K562 (cell line): Measurements from ENCODE around the gene MUSTN1. TPM values are rescaled to one million over a fixed set of nuclear protein-coding genes. Genes with fewer than 3 reads are reported as not detected.

Source experiments
- ATAC-seq: fragments of 200-7000 bp; cut with Tn5 transposase; 3 replicates; pipeline ENCODE4 v1.9.1; 2020; ENCODE audit warnings: moderate library complexity
- BruUV-seq: library from RNA; stranded (reverse); fragments of 400-500 nt; replicated peaks from 2 replicates; lab custom pipeline; 2021; lab: Mats Ljungman, UMichigan
- CTCF ChIA-PET: fragments of 300-600 bp; formaldehyde crosslinking; extraction: SDS; loops from one replicate; lab custom pipeline; 2021; ENCODE audit warnings: low intra/inter-chr PET ratio; lab: Yijun Ruan, JAX
- POLR2A ChIA-PET: fragments of 300-600, 350-650 bp; sonication (Branson Sonifier 250); formaldehyde crosslinking; extraction: SDS; loops from one replicate; lab custom pipeline; 2021; ENCODE audit warnings: antibody characterized with exemption, inconsistent platforms; lab: Yijun Ruan, JAX
- DNase-seq, 4 experiments: peaks; one replicate each; pipeline versions ENCODE4 v3.0.0 to v3.0.0-alpha.2; 2011 to 2018; ENCODE audit warnings: low spot score in 3 of 4, mixed read lengths in 3 of 4; ENCODE audit errors: extremely low read depth in 1 of 4
- FAIRE-seq: peaks from 2 replicates; lab custom pipeline; 2011; peaks lifted over from hg19 to GRCh38; lab: Jason Lieb, UNC
- H2AFZ ChIP-seq: 2 replicates; pipeline ENCODE4 v1.6.0; 2011; ENCODE audit warnings: low read depth, low read length, control low read depth, inconsistent platforms
- H3K27ac ChIP-seq: fragments of 200-600 bp; 3 replicates; pipeline ENCODE4 v1.8.0; 2011; ENCODE audit warnings: low read depth, mild to moderate bottlenecking, control low read depth, inconsistent platforms, low read length, moderate library complexity, mixed read lengths; ENCODE audit errors: extremely low read depth
- H3K27me3 ChIP-seq, 2 experiments: fragments of 300-600 bp in 1 of 2; 2 replicates in 1 of 2; 3 replicates in 1 of 2; pipeline versions ENCODE4 v1.6.0 to v1.8.0; 2011; ENCODE audit warnings: inconsistent platforms in 2 of 2, low read length in 2 of 2, mild to moderate bottlenecking in 1 of 2, mixed read lengths in 1 of 2, moderate library complexity in 1 of 2; ENCODE audit not compliant: control insufficient read depth in 2 of 2, insufficient read depth in 2 of 2
- H3K36me3 ChIP-seq: fragments of 300-600 bp; 3 replicates; pipeline ENCODE4 v1.8.0; 2011; ENCODE audit warnings: mild to moderate bottlenecking, low read length, inconsistent platforms; ENCODE audit not compliant: control insufficient read depth, insufficient read depth
- H3K4me1 ChIP-seq, 2 experiments: fragments of 200-600 bp in 1 of 2; replicated peaks in 1 of 2; 2 replicates in 1 of 2; 3 replicates in 1 of 2; pipeline versions ENCODE4 v1.5.1 to v1.8.0; 2011; ENCODE audit warnings: inconsistent platforms in 2 of 2, low read length in 2 of 2, mild to moderate bottlenecking in 1 of 2, mixed read lengths in 1 of 2, moderate library complexity in 1 of 2; ENCODE audit not compliant: control insufficient read depth in 2 of 2, insufficient read depth in 2 of 2
- H3K4me2 ChIP-seq: 2 replicates; pipeline ENCODE4 v1.6.1; 2011; ENCODE audit warnings: low read length, control low read depth, inconsistent platforms, mixed read lengths; ENCODE audit not compliant: insufficient read depth
- H3K4me3 ChIP-seq: fragments of 200-600 bp; sonication (generic), shearing (Covaris generic); 2 replicates; pipeline ENCODE4 v1.5.1; 2016; ENCODE audit warnings: control low read depth, inconsistent platforms
- H3K79me2 ChIP-seq: fragments of 200-600 bp; 3 replicates; pipeline ENCODE4 v1.8.0; 2011; ENCODE audit warnings: low read length, inconsistent platforms; ENCODE audit not compliant: control insufficient read depth, insufficient read depth
- H3K9ac ChIP-seq, 2 experiments: 2 replicates each; pipeline versions ENCODE4 v1.6.0 to v1.6.1; 2011; ENCODE audit warnings: low read depth in 2 of 2, low read length in 2 of 2, control low read depth in 1 of 2, inconsistent platforms in 1 of 2, mild to moderate bottlenecking in 1 of 2, mixed read lengths in 1 of 2; ENCODE audit not compliant: insufficient read depth in 1 of 2
- H3K9me1 ChIP-seq: one replicate; pipeline ENCODE4 v1.6.0; 2011; ENCODE audit warnings: inconsistent platforms, mild to moderate bottlenecking, low read length, moderate library complexity; ENCODE audit not compliant: control insufficient read depth, insufficient read depth
- H3K9me3 ChIP-seq: replicated peaks from 2 replicates; pipeline ENCODE4 v1.5.1; 2011; ENCODE audit warnings: low read depth, low read length, inconsistent platforms; ENCODE audit not compliant: control insufficient read depth, insufficient read depth
- H4K20me1 ChIP-seq: replicated peaks from 2 replicates; pipeline ENCODE4 v1.6.1; 2011; ENCODE audit warnings: low read length, inconsistent platforms, mixed read lengths; ENCODE audit not compliant: control insufficient read depth, insufficient read depth
- CHD1 ChIP-seq: fragments of 200-600 bp; sonication (generic); IDR thresholded peaks from one replicate; pipeline ENCODE4 v1.6.1; 2012; ENCODE audit warnings: mild to moderate bottlenecking, moderate library complexity, low read length, inconsistent platforms
- CTCF ChIP-seq, 3 experiments: IDR thresholded peaks in 2 of 3; conservative IDR thresholded peaks in 1 of 3; 2 replicates each; pipeline ENCODE4 v1.5.1; 2011 to 2012; ENCODE audit warnings: low read length in 3 of 3, mild to moderate bottlenecking in 3 of 3, control low read depth in 2 of 3, improper control_type of control experiment in 1 of 3, inconsistent platforms in 1 of 3, low read depth in 1 of 3, mixed read lengths in 1 of 3, moderate library complexity in 1 of 3; ENCODE audit not compliant: insufficient read depth in 2 of 3
- DNMT1 ChIP-seq: fragments of 450-650 bp; IDR thresholded peaks from 2 replicates; pipeline ENCODE4 v1.6.1; 2016; ENCODE audit warnings: antibody characterized with exemption, mild to moderate bottlenecking
- EHMT2 ChIP-seq: fragments of 450-650 bp; IDR thresholded peaks from 2 replicates; pipeline ENCODE4 v1.6.1; 2018; ENCODE audit warnings: antibody characterized with exemption
- EP400 ChIP-seq: fragments of 450-650 bp; IDR thresholded peaks from 2 replicates; pipeline ENCODE4 v1.6.1; 2017; ENCODE audit warnings: antibody characterized with exemption, mild to moderate bottlenecking, moderate library complexity
- HMBOX1 ChIP-seq: sonication (generic); IDR thresholded peaks from 2 replicates; pipeline ENCODE4 v1.6.1; 2016
- MAZ ChIP-seq, 2 experiments: fragments of 450-650 bp in 1 of 2; sonication (generic) in 1 of 2; formaldehyde crosslinking; IDR thresholded peaks in 1 of 2; conservative IDR thresholded peaks in 1 of 2; 2 replicates each; pipeline versions ENCODE4 v1.4.0 to v1.5.0; 2020; ENCODE audit warnings: mild to moderate bottlenecking in 1 of 2, missing genetic modification reagents in 1 of 2
- NFRKB ChIP-seq: fragments of 450-650 bp; IDR thresholded peaks from 2 replicates; pipeline ENCODE4 v1.6.1; 2016; ENCODE audit warnings: low read depth
- NFXL1 ChIP-seq: fragments of 450-650 bp; formaldehyde crosslinking; IDR thresholded peaks from 2 replicates; pipeline ENCODE4 v1.4.0; 2021; ENCODE audit warnings: mild to moderate bottlenecking
- POLR2AphosphoS2 ChIP-seq: IDR thresholded peaks from 2 replicates; pipeline ENCODE4 v1.6.1; 2012; ENCODE audit warnings: low read length, improper control_type of control experiment
- SAP30 ChIP-seq: fragments of 200-600 bp; sonication (generic); IDR thresholded peaks from 2 replicates; pipeline ENCODE4 v1.6.1; 2012; ENCODE audit warnings: borderline replicate concordance, low read depth, mild to moderate bottlenecking, moderate library complexity, low read length, control low read depth, inconsistent platforms; ENCODE audit not compliant: insufficient read depth, poor library complexity, severe bottlenecking
- SMAD3 ChIP-seq: fragments of 450-650 bp; formaldehyde crosslinking; conservative IDR thresholded peaks from 2 replicates; pipeline ENCODE4 v1.4.0; 2020; ENCODE audit warnings: mild to moderate bottlenecking
- SMC3 ChIP-seq: conservative IDR thresholded peaks from 2 replicates; pipeline ENCODE4 v1.6.1; 2011; ENCODE audit warnings: low read depth, low read length, improper control_type of control experiment; ENCODE audit not compliant: insufficient read depth
- THRAP3 ChIP-seq: fragments of 450-650 bp; IDR thresholded peaks from 2 replicates; pipeline ENCODE4 v1.6.1; 2016; ENCODE audit warnings: mild to moderate bottlenecking, inconsistent platforms, borderline replicate concordance
- ZFP91 ChIP-seq: sonication (generic); formaldehyde crosslinking; IDR thresholded peaks from 2 replicates; pipeline ENCODE4 v1.8.0; 2022; ENCODE audit warnings: mild to moderate bottlenecking, missing genetic modification reagents
- ZNF239 ChIP-seq: fragments of 250-450 bp; sonication (Bioruptor Pico); IDR thresholded peaks from 2 replicates; pipeline ENCODE4 v1.4.0; 2020; ENCODE audit warnings: mild to moderate bottlenecking
- ZNF274 ChIP-seq: IDR thresholded peaks from 2 replicates; pipeline ENCODE4 v1.6.1; 2011; ENCODE audit warnings: low read depth, mild to moderate bottlenecking, low read length, moderate library complexity, borderline replicate concordance
- ZNF316 ChIP-seq: fragments of 450-650 bp; IDR thresholded peaks from 2 replicates; pipeline ENCODE4 v1.6.1; 2016
- ZNF354B ChIP-seq: fragments of 250-450 bp; sonication (Bioruptor Pico); IDR thresholded peaks from 2 replicates; pipeline ENCODE4 v1.4.0; 2020
- ZNF76 ChIP-seq: fragments of 250-450 bp; sonication (Bioruptor Pico); IDR thresholded peaks from 2 replicates; pipeline ENCODE4 v1.4.0; 2020; ENCODE audit warnings: mild to moderate bottlenecking, moderate library complexity, borderline replicate concordance
- ZSCAN29 ChIP-seq: fragments of 450-650 bp; IDR thresholded peaks from 2 replicates; pipeline ENCODE4 v1.6.1; 2017
- WGBS: fragments of 100-300 bp; shearing (Covaris generic); methylation state at CpG from one replicate; pipeline ENCODE4 v1.1.6; 2016; ENCODE audit warnings: low coverage, mixed read lengths; ENCODE audit not compliant: insufficient coverage; ENCODE audit errors: missing lambda C conversion rate; 5-methylcytosine and 5-hydroxymethylcytosine counted together
- in situ Hi-C: fragments of 300-500 bp; cut with MboI; formaldehyde crosslinking; loops from 4 replicates; pipeline ENCODE4 v1.15.0; 2018; ENCODE audit warnings: inconsistent platforms, mixed read lengths
- intact Hi-C: fragments of 100-400 bp; cut with micrococcal nuclease; formaldehyde crosslinking; loops from 2 replicates; pipeline ENCODE4 v1.14.2; 2022
- polyA plus RNA-seq, 8 experiments: library from polyadenylated mRNA; depleted of rRNA in 4 of 8; stranded (reverse) in 5 of 8; unstranded in 3 of 8; fragments of >200 nt; fragmentation: Nextera tagmentation in 2 of 8; fragmentation: Illumina TruSeq in 1 of 8; extraction: Ambion mirVana in 2 of 8; extraction: Trizol in 1 of 8; gene quantifications; 2 replicates each; pipeline versions ENCODE4 v1.2.1 to v1.2.3, GENCODE V29; 2011 to 2014; ENCODE audit warnings: inconsistent platforms in 1 of 8, missing spikeins in 1 of 8
- total RNA-seq, 7 experiments: library from RNA; depleted of rRNA in 6 of 7; stranded (reverse); fragments of >200 nt in 6 of 7; fragmentation: Illumina TruSeq in 2 of 7; extraction: Trizol in 2 of 7; gene quantifications; 2 replicates each; pipeline versions ENCODE4 v1.2.1 to v1.2.3, GENCODE V29; 2011 to 2021; ENCODE audit warnings: low replicate concordance in 1 of 7

Gene MUSTN1
- total and polyA plus RNA-seq, 9 of the 15 experiments (the other 6 are each of a cell fraction or from before 2014, with no cell fraction given): 0.15 to 0.78 (median 0.44) TPM; not detected in 4

- Histone ChIP-seq H2AFZ (no peak overlapping the region), H3K27me3 (peaks cover 0 to 42% of the 10 kb centered on the region in 2 experiments; a peak in 3 of 5 replicates), H3K4me3 (no peak overlapping the region), H3K4me1 (peaks cover 0 to 11% of the 10 kb centered on the region in 2 experiments; a peak in 2 of 5 replicates), H3K4me2 (no peak overlapping the region), H4K20me1 (no peaks in the 10 kb centered on the region; the same call in 1 of the 2 replicates), H3K9me3 (no peaks in the 10 kb centered on the region), H3K9me1 (no peaks in the 10 kb centered on the region), H3K36me3 (no peaks in the 10 kb centered on the region), H3K9ac (no peak overlapping the region), H3K27ac (no peak overlapping the region), H3K79me2 (no peaks in the 10 kb centered on the region)
- peak; percentile 89 for ATAC-seq
- no peak for FAIRE-seq
- no TSS peak for BruUV-seq
- intact Hi-C loops (no loop called here), in situ Hi-C loops (no loop called here)
- 36% methylated on average over 9 of the region's 11 CpGs for WGBS
- DNase-seq: peak; percentile 46 to 62 (median 56)
- CTCF ChIA-PET: interaction anchor here (1.1 kb wide), 1 partner anchor 393 kb away, joined by 3 read pairs; no protein-coding TSS in a partner anchor
- POLR2A ChIA-PET: interaction anchor here (1.2 kb wide), 1 partner anchor 25 kb away, joined by 3 read pairs; no protein-coding TSS in a partner anchor
- TF ChIP-seq ZNF354B (CRISPR knock-in tag): no peak
- no peak for TF ChIP-seq MAZ (CRISPR knock-in tag; conservative IDR thresholded peaks at IDR 0.05 in 1 of 2, IDR thresholded peaks at IDR 0.05 in 1 of 2)
- TF ChIP-seq CTCF (IDR thresholded peaks at IDR 0.05 in 2 of 3, conservative IDR thresholded peaks at IDR 0.05 in 1 of 3; ENCODE audit: insufficient read depth in 2 of 3, low read depth in 1 of 3, low read length in 3 of 3): peak; percentile 63 to 80 (median 67)
- TF ChIP-seq DNMT1: no peak
- TF ChIP-seq ZNF239: no peak
- peak; percentile 32; the same call in 1 of the 2 replicates for TF ChIP-seq ZNF316
- no peak for TF ChIP-seq ZNF76
- TF ChIP-seq HMBOX1: no peak
- TF ChIP-seq SAP30: no peak
- no peak for TF ChIP-seq ZSCAN29
- no peak for TF ChIP-seq SMAD3 (CRISPR knock-in tag)
- TF ChIP-seq NFXL1 (CRISPR knock-in tag): no peak
- TF ChIP-seq EP400: no peak
- no peak for TF ChIP-seq ZFP91
- no peak for TF ChIP-seq CHD1
- TF ChIP-seq SMC3: peak; percentile 50
- TF ChIP-seq POLR2AphosphoS2: no peak
- no peak for TF ChIP-seq EHMT2
- no peak for TF ChIP-seq NFRKB
- TF ChIP-seq THRAP3: no peak
- TF ChIP-seq ZNF274: no peak
Observed at GRCh38 chr3:52820736-52821135, 14.1 kb downstream of the MUSTN1 start.
